Calu3 (cell line): ENCODE data around the gene EFCAB8. TPM values are rescaled to one million over a fixed set of nuclear protein-coding genes. Genes with fewer than 3 reads are reported as not detected.

Source experiments
- BruUV-seq: library from RNA; stranded (reverse); fragments of 400-500 nt; replicated peaks from 2 replicates; lab custom pipeline; 2021; lab: Mats Ljungman, UMichigan
- CTCF ChIA-PET: fragments of 300-600 bp; sonication (Branson Sonifier 250); formaldehyde crosslinking; loops from one replicate; lab custom pipeline; 2022; ENCODE audit warnings: antibody characterized with exemption; lab: Charles Lee
- DNase-seq: peaks from one replicate; pipeline ENCODE4 v3.0.0; 2022
- H3K27ac Mint-ChIP-seq: one replicate; pipeline ENCODE4 v1.8.0; 2022; ENCODE audit warnings: mixed read lengths; ENCODE audit not compliant: unreplicated experiment
- H3K27me3 Mint-ChIP-seq: one replicate; pipeline ENCODE4 v1.8.0; 2022; ENCODE audit warnings: mixed read lengths; ENCODE audit not compliant: unreplicated experiment
- H3K36me3 Mint-ChIP-seq: one replicate; pipeline ENCODE4 v1.8.0; 2022; ENCODE audit warnings: mild to moderate bottlenecking, moderate library complexity, mixed read lengths; ENCODE audit not compliant: insufficient read depth, unreplicated experiment
- H3K4me1 Mint-ChIP-seq: one replicate; pipeline ENCODE4 v1.8.0; 2022; ENCODE audit warnings: mild to moderate bottlenecking, low read depth, mixed read lengths; ENCODE audit not compliant: unreplicated experiment
- H3K4me3 Mint-ChIP-seq: one replicate; pipeline ENCODE4 v1.8.0; 2022; ENCODE audit warnings: mild to moderate bottlenecking, low read depth, moderate library complexity, mixed read lengths; ENCODE audit not compliant: unreplicated experiment
- H3K9me3 Mint-ChIP-seq: one replicate; pipeline ENCODE4 v1.8.0; 2022; ENCODE audit warnings: low read depth, mixed read lengths; ENCODE audit not compliant: unreplicated experiment
- intact Hi-C: fragments of 100-400 bp; cut with micrococcal nuclease; formaldehyde crosslinking; loops from one replicate; pipeline ENCODE4 v1.10.0; 2022; ENCODE audit not compliant: unreplicated experiment
- total RNA-seq: library from RNA; stranded (reverse); gene quantifications from 2 replicates; pipeline ENCODE4 v1.2.3, GENCODE V29; 2022
- TF ChIP-seq, protein P1 (sequence below): fragments of 200-600 bp; IDR thresholded peaks from one replicate; pipeline ENCODE4 v1.8.0; 2022; ENCODE audit warnings: antibody characterized with exemption; ENCODE audit not compliant: unreplicated experiment

The EFCAB8 gene
- total RNA-seq, 1 experiment from 2014 or later, result 1.1 TPM

- Mint-ChIP-seq H3K27ac (no peak overlapping the region), H3K4me3 (no peak overlapping the region), H3K36me3 (peaks cover 8% of the 10 kb centered on the region), H3K27me3 (peaks cover 100% of the 10 kb centered on the region), H3K4me1 (no peaks in the 10 kb centered on the region), H3K9me3 (peaks cover 3% of the 10 kb centered on the region)
- CTCF ChIA-PET, result no interaction called here
- BruUV-seq, result no TSS peak
- intact Hi-C loops, result no loop called here
- no peak for DNase-seq
- TF ChIP-seq, protein P1, sequence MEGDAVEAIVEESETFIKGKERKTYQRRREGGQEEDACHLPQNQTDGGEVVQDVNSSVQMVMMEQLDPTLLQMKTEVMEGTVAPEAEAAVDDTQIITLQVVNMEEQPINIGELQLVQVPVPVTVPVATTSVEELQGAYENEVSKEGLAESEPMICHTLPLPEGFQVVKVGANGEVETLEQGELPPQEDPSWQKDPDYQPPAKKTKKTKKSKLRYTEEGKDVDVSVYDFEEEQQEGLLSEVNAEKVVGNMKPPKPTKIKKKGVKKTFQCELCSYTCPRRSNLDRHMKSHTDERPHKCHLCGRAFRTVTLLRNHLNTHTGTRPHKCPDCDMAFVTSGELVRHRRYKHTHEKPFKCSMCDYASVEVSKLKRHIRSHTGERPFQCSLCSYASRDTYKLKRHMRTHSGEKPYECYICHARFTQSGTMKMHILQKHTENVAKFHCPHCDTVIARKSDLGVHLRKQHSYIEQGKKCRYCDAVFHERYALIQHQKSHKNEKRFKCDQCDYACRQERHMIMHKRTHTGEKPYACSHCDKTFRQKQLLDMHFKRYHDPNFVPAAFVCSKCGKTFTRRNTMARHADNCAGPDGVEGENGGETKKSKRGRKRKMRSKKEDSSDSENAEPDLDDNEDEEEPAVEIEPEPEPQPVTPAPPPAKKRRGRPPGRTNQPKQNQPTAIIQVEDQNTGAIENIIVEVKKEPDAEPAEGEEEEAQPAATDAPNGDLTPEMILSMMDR, result no peak
Observed at GRCh38 chr20:32979201-32979998, 120.7 kb downstream of the EFCAB8 start.

DNA sequence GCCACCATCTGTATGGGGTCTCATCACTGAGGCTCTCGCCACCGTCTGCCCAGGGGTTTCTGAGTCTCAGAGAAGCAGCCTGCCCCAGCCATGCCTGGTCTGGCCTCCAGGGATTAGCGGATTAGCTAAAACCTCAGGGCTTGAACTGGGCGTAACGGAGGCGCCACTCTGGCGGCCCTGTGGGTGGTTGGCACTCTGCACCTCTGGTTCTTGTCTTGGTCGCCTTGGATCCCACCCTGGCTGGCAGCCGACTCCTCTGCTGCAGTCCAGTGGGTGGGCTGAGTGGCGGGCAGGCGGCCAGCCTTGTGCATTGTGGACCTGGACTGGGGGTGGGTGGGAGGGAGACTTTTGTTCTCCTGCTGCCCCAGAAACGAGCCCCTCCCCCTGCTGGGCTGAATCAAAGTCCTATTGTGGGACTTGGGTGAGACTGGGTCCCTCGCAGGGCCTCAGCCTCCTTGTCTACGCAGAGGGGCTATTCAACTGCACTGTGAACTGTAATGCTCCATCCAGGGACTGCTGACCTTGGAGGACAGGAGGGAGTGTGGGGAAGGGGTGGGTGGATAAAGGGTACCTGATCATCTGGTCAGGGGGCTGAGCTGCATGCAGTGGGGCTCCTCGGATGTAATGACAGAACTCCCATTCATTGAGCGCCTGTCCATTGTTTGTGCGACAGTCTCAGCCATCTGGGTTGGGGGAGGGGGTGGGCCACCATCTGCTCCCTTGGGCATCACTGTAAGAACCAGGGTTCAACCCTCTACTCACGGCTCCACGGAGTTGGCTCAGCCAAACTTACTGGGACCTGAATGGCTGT lies 121.6 kb downstream of the EFCAB8 start:
- Mint-ChIP-seq H3K27me3 (peaks cover 100% of the 10 kb centered on the region), H3K4me3 (no peak overlapping the region), H3K4me1 (no peaks in the 10 kb centered on the region), H3K36me3 (peaks cover 8% of the 10 kb centered on the region), H3K9me3 (peaks cover 3% of the 10 kb centered on the region), H3K27ac (no peak overlapping the region)
- TF ChIP-seq, protein P1, result no peak
- CTCF ChIA-PET, result no interaction called here
- intact Hi-C loops, result no loop called here
- DNase-seq, result no peak
- no TSS peak for BruUV-seq

DNA sequence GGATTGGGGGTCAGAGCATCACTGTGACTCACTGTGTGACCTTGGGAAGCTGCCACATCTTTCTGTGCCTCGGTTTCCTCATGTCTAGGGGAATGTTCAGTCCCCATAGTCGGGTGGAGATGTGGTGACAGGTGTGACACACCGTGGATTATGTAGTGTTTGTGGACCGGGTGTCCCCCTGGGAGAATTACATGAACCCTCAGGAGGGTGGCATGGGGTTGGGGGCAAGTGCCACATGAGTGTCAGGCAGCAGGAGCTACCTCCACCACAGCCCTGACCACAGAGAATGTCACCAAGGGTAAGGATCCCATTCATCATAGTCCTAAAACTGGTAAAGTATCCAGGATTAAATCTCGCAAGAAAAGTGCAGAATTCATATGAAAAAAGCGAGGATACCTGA lies 122.3 kb downstream of the EFCAB8 start:
- CTCF ChIA-PET, result interaction anchor here (0.6 kb wide), 1 partner anchor 445 kb away, joined by 5 read pairs; no protein-coding TSS in a partner anchor
- Mint-ChIP-seq H3K27me3 (peaks cover 100% of the 10 kb centered on the region), H3K9me3 (peaks cover 3% of the 10 kb centered on the region), H3K4me3 (no peak overlapping the region), H3K36me3 (peaks cover 8% of the 10 kb centered on the region), H3K27ac (no peak overlapping the region), H3K4me1 (no peaks in the 10 kb centered on the region)
- intact Hi-C loops, result no loop called here
- TF ChIP-seq, protein P1, result no peak
- no TSS peak for BruUV-seq
- DNase-seq, result no peak

- Mint-ChIP-seq H3K9me3 (no peaks in the 10 kb centered on the region), H3K27ac (no peak overlapping the region)
Observed at GRCh38 chr20:32982617-32983458, 124.1 kb downstream of the EFCAB8 start.

More at GRCh38 chr20:32982617-32983458, 124.1 kb downstream of the EFCAB8 start:
- TF ChIP-seq, protein P1, result no peak
- Mint-ChIP-seq H3K36me3 (peaks cover 8% of the 10 kb centered on the region), H3K4me3 (no peak overlapping the region), H3K4me1 (no peaks in the 10 kb centered on the region), H3K27me3 (peaks cover 92% of the 10 kb centered on the region)
- intact Hi-C loops, result no loop called here
- CTCF ChIA-PET, result interaction anchor here (0.5 kb wide), 1 partner anchor 17 kb away, joined by 3 read pairs; no protein-coding TSS in a partner anchor
- BruUV-seq, result no TSS peak
- peak; percentile 40 for DNase-seq
